GM19238 (cell line): Measurements from ENCODE around the gene TERT.

Experiments
- DNase-seq: peaks from one replicate; pipeline ENCODE4 v3.0.0; 2011; ENCODE audit warnings: low spot score; ENCODE audit not compliant: insufficient read length

The TERT gene

GRCh38 chr5:1219098-1219767 is 75.6 kb downstream of the TERT start:
- DNase-seq, result no peak

- no peak for DNase-seq
These were observed 76.4 kb downstream of the TERT start for GRCh38 chr5:1218351-1219080.

- DNase-seq, result no peak
These were observed 77.2 kb downstream of the TERT start for GRCh38 chr5:1217596-1218206.

- DNase-seq, result no peak
These were observed 78.0 kb downstream of the TERT start for GRCh38 chr5:1216918-1217295.

- no peak for DNase-seq
These were observed 78.5 kb downstream of the TERT start for GRCh38 chr5:1216211-1216917.

- no peak for DNase-seq
These were observed 79.4 kb downstream of the TERT start for GRCh38 chr5:1215320-1216096.

GRCh38 chr5:1214936-1215220 is 80.0 kb downstream of the TERT start:
- DNase-seq, result no peak

- DNase-seq, result no peak
These were observed 80.5 kb downstream of the TERT start for GRCh38 chr5:1214163-1214935.

- no peak for DNase-seq
These were observed 81.2 kb downstream of the TERT start for GRCh38 chr5:1213508-1214162.

GRCh38 chr5:1212881-1213280 is 82.0 kb downstream of the TERT start:
- no peak for DNase-seq

- no peak for DNase-seq
These were observed 82.6 kb downstream of the TERT start for GRCh38 chr5:1212271-1212670.

GRCh38 chr5:1211701-1212100 is 83.2 kb downstream of the TERT start:
- DNase-seq, result no peak

GRCh38 chr5:1210832-1211251 is 84.0 kb downstream of the TERT start:
- no peak for DNase-seq

- no peak for DNase-seq
These were observed 84.7 kb downstream of the TERT start for GRCh38 chr5:1209896-1210776.

GRCh38 chr5:1209489-1209852 is 85.4 kb downstream of the TERT start:
- DNase-seq, result no peak

- DNase-seq, result no peak
These were observed 86.0 kb downstream of the TERT start for GRCh38 chr5:1208743-1209488.

GRCh38 chr5:1208221-1208742 is 86.6 kb downstream of the TERT start:
- DNase-seq, result no peak

- no peak for DNase-seq
These were observed 87.3 kb downstream of the TERT start for GRCh38 chr5:1207555-1207954.
